ENCODE measurements around the gene AKAP11. TPM values are rescaled to one million over a fixed set of nuclear protein-coding genes. Genes with fewer than 3 reads are reported as not detected.
A peak's percentile ranks its signal among the peaks of the same experiment; 100 is the strongest.

Gene AKAP11
- total and polyA plus RNA-seq, 2 of the 8 experiments (the other 6 are each of a cell fraction or from before 2014, with no cell fraction given), result 4.5 to 21.9 TPM

GRCh38 chr13:42334329-42334706 is 62.4 kb downstream of the AKAP11 start:
- no peak overlapping the region for H3K27ac ChIP-seq (ENCODE audit: low read depth, low read length)
- H3K79me1 ChIP-seq (ENCODE audit: low read depth, low read length), result no peaks in the 10 kb centered on the region
- H3K4ac ChIP-seq (replicated peaks; ENCODE audit: insufficient read length, low read depth, low read length), result no peak overlapping the region
- H2BK20ac ChIP-seq (ENCODE audit: low read length), result peak overlapping the region; percentile 69; the same call in 1 of the 2 replicates
- H2BK12ac ChIP-seq (ENCODE audit: low read depth, low read length), result peak overlapping the region; percentile 46; the same call in 1 of the 2 replicates
- no peak overlapping the region for H3K18ac ChIP-seq (ENCODE audit: extremely low read depth, low read length)
- H3K23me2 ChIP-seq (ENCODE audit: low read depth, low read length), result no peaks in the 10 kb centered on the region
- DNase-seq (ENCODE audit: low read depth in 1 of 2, low spot score in 2 of 2) (peak; percentile 13 to 56), FAIRE-seq (no peak)
- H2BK15ac ChIP-seq (ENCODE audit: low read length), result peak overlapping the region; percentile 77; the same call in 1 of the 2 replicates
- H3K4me2 ChIP-seq (ENCODE audit: insufficient read depth in 1 of 2, low read depth in 2 of 2, low read length in 2 of 2), result no peak overlapping the region
- no peaks in the 10 kb centered on the region for H3K9me3 ChIP-seq (ENCODE audit: insufficient read depth in 2 of 2, low read depth in 1 of 2, low read length in 1 of 2)
- ChIA-PET POLR2A (ENCODE audit: partially characterized antibody) (interaction anchor here (0.7 to 1.3 kb wide), 3 partner anchors 15 to 525 kb away, joined by 3 to 6 read pairs (median 4); no protein-coding TSS in a partner anchor), CTCF (ENCODE audit: partially characterized antibody) (interaction anchor here (0.6 to 1.8 kb wide), 21 partner anchors 9 to 550 kb away, joined by 3 to 9 read pairs (median 4); no protein-coding TSS in a partner anchor)
- H3K27me3 ChIP-seq (replicated peaks in 1 of 4; ENCODE audit: control insufficient read depth in 3 of 4, extremely low read depth in 1 of 4, insufficient read depth in 3 of 4, low read length in 3 of 4), result no peaks in the 10 kb centered on the region
- no peaks in the 10 kb centered on the region for H4K20me1 ChIP-seq (replicated peaks in 1 of 2; ENCODE audit: control insufficient read depth in 1 of 2, insufficient read depth in 2 of 2, low read length in 2 of 2)
- H3K79me2 ChIP-seq (ENCODE audit: control insufficient read depth in 1 of 2, insufficient read depth in 2 of 2, low read length in 2 of 2), result no peaks in the 10 kb centered on the region
- no peak overlapping the region for H3K4me3 ChIP-seq (ENCODE audit: extremely low read depth in 1 of 4, insufficient read depth in 2 of 4, low read depth in 3 of 4, low read length in 4 of 4)
- H4K8ac ChIP-seq (ENCODE audit: extremely low read depth, insufficient read depth, low read length), result no peak overlapping the region
- no peak overlapping the region for H2BK5ac ChIP-seq (ENCODE audit: low read depth, low read length)
- H4K5ac ChIP-seq (ENCODE audit: insufficient read length, low read depth, low read length), result no peak overlapping the region
- WGBS, 2 experiments (ENCODE audit: extremely low coverage in 1 of 2, insufficient coverage in 1 of 2, insufficient read length in 1 of 2, insufficient replicate concordance in 2 of 2, low coverage in 1 of 2, low lambda C conversion rate in 2 of 2, missing lambda C conversion rate in 1 of 2), result 57% methylated on average over 6 of the region's 6 CpGs; no CpG with 5 or more reads in 1 of the 2 experiments
- H3K23ac ChIP-seq (ENCODE audit: insufficient read length), result no peak overlapping the region
- H2BK120ac ChIP-seq (replicated peaks; ENCODE audit: low read depth, low read length), result no peak overlapping the region
- H3K4me1 ChIP-seq (replicated peaks in 1 of 4; ENCODE audit: control insufficient read depth in 3 of 4, insufficient read depth in 4 of 4, low read length in 3 of 4), result peaks cover 0 to 3% (median 0%) of the 10 kb centered on the region in 4 experiments; a peak in 1 of 7 replicates
- H3K14ac ChIP-seq (ENCODE audit: insufficient read length), result no peak overlapping the region
- H2AFZ ChIP-seq (ENCODE audit: low read length), result peak overlapping the region; percentile 80
- no peak overlapping the region for H4K91ac ChIP-seq (replicated peaks; ENCODE audit: insufficient read length, low read length)
- H3K36me3 ChIP-seq (ENCODE audit: control insufficient read depth in 2 of 4, insufficient read depth in 4 of 4, low read length in 3 of 4), result no peaks in the 10 kb centered on the region
- H3K56ac ChIP-seq (replicated peaks; ENCODE audit: insufficient read length, low read depth, low read length), result no peak overlapping the region
- no peak overlapping the region for H2AK5ac ChIP-seq (ENCODE audit: low read depth, low read length)
- H3K9ac ChIP-seq (replicated peaks in 1 of 4; ENCODE audit: extremely low read depth in 1 of 4, low read depth in 3 of 4, low read length in 3 of 4), result no peak overlapping the region
- no peak for TF ChIP-seq GABPA (IDR thresholded peaks at IDR 0.05; ENCODE audit: borderline replicate concordance, insufficient read depth, low read length)
